ENCODE data around the gene RHOF.

DNA sequence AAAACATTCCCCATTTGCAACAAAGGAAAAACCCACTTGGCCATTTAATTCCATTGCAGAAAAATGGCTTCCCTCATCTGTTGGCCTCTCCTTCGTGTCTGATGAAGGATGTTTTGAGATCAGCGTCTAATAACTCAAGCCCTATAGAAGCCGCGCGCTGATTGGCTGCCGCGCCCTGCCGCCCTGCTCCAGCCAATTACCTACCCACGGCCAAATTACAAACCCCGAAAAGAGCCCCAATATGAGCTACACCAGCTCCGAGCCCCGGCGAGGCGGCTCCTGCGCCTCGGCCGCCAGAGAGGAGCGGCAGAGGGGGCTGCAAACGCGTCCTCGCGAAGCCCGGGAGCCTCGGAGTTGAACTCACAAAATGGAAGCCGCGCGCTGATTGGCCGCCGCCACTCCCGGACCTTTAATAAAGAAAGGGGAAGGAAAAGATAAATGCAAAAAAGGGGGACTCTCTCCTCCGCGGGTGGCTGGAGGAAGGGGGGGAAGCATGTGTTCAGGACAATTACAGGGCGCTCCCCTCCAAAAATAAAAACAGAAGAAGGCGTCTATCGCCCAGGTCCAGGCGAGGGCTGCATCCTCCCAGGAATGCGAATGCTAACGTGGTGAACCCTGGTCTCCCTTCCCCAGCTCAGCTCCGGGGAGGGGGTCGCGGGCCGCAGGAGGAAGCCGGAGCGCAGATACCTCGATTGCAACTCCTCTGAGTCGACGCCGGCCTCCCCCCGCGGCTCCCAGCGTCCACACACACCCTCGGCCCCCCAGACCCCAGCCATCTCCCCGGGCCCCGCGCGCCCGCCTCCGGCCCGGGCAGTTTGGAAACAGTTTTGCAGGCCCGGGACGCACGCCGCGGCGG lies 9.6 kb upstream of the RHOF start:
- TF ChIP-seq, protein P1, sequence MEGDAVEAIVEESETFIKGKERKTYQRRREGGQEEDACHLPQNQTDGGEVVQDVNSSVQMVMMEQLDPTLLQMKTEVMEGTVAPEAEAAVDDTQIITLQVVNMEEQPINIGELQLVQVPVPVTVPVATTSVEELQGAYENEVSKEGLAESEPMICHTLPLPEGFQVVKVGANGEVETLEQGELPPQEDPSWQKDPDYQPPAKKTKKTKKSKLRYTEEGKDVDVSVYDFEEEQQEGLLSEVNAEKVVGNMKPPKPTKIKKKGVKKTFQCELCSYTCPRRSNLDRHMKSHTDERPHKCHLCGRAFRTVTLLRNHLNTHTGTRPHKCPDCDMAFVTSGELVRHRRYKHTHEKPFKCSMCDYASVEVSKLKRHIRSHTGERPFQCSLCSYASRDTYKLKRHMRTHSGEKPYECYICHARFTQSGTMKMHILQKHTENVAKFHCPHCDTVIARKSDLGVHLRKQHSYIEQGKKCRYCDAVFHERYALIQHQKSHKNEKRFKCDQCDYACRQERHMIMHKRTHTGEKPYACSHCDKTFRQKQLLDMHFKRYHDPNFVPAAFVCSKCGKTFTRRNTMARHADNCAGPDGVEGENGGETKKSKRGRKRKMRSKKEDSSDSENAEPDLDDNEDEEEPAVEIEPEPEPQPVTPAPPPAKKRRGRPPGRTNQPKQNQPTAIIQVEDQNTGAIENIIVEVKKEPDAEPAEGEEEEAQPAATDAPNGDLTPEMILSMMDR (IDR thresholded peaks at IDR 0.05), result peak in 1 of 5 experiments; percentile 6
- TF ChIP-seq POLR2A (IDR thresholded peaks at IDR 0.05) (peak; percentile 91 to 97), EP300 (IDR thresholded peaks at IDR 0.05) (peak; percentile 51 to 100)

Measured in tibial nerve (tissue), 4 donors.